ENCODE results near the gene NFYC.
A peak's percentile ranks its signal among the peaks of the same experiment; 100 is the strongest.

NFYC gene

GRCh38 chr1:40784141-40784770 is 92.8 kb downstream of the NFYC start:
- in situ Hi-C loops (cut with MboI; ENCODE audit: low sequenced_read_pairs) = no loop called here
- no peaks in the 10 kb centered on the region for H3K9me3 ChIP-seq
- H3K27me3 ChIP-seq (ENCODE audit: low read depth) = no peaks in the 10 kb centered on the region
- DNase-seq (ENCODE audit: low spot score in 2 of 2) = peak in 1 of 2 experiments; percentile 58
- H3K4me3 ChIP-seq = peak overlapping the region; percentile 41
- H3K4me1 ChIP-seq = peaks cover 19% of the 10 kb centered on the region
- no peaks in the 10 kb centered on the region for H3K36me3 ChIP-seq (replicated peaks)

- Histone ChIP-seq H3K4me3 (peak overlapping the region; percentile 41), H3K9me3 (no peaks in the 10 kb centered on the region), H3K36me3 (replicated peaks) (no peaks in the 10 kb centered on the region), H3K27me3 (ENCODE audit: low read depth) (no peaks in the 10 kb centered on the region), H3K4me1 (peaks cover 19% of the 10 kb centered on the region)
- in situ Hi-C loops (cut with MboI; ENCODE audit: low sequenced_read_pairs) = no loop called here
- DNase-seq (ENCODE audit: low spot score in 2 of 2) = no peak
Observed at GRCh38 chr1:40784771-40785151, 93.3 kb downstream of the NFYC start.

GRCh38 chr1:40785446-40785845 is 93.9 kb downstream of the NFYC start:
- peaks cover 19% of the 10 kb centered on the region for H3K4me1 ChIP-seq
- no peak overlapping the region; the same call in 1 of the 2 replicates for H3K4me3 ChIP-seq
- in situ Hi-C loops (cut with MboI; ENCODE audit: low sequenced_read_pairs) = no loop called here
- no peaks in the 10 kb centered on the region for H3K27me3 ChIP-seq (ENCODE audit: low read depth)
- no peaks in the 10 kb centered on the region for H3K9me3 ChIP-seq
- no peaks in the 10 kb centered on the region for H3K36me3 ChIP-seq (replicated peaks)
- no peak for DNase-seq (ENCODE audit: low spot score in 2 of 2)

- no peak for DNase-seq (ENCODE audit: low spot score in 2 of 2)
- Histone ChIP-seq H3K4me1 (peaks cover 19% of the 10 kb centered on the region), H3K27me3 (ENCODE audit: low read depth) (no peaks in the 10 kb centered on the region), H3K36me3 (replicated peaks) (no peaks in the 10 kb centered on the region), H3K9me3 (no peaks in the 10 kb centered on the region), H3K4me3 (no peak overlapping the region)
- in situ Hi-C loops (cut with MboI; ENCODE audit: low sequenced_read_pairs) = no loop called here
Observed at GRCh38 chr1:40786171-40786994, 94.9 kb downstream of the NFYC start.

- Histone ChIP-seq H3K27me3 (ENCODE audit: low read depth) (no peaks in the 10 kb centered on the region), H3K9me3 (no peaks in the 10 kb centered on the region), H3K4me3 (no peak overlapping the region), H3K36me3 (replicated peaks) (no peaks in the 10 kb centered on the region), H3K4me1 (peaks cover 19% of the 10 kb centered on the region)
- in situ Hi-C loops (cut with MboI; ENCODE audit: low sequenced_read_pairs) = no loop called here
- no peak for DNase-seq (ENCODE audit: low spot score in 2 of 2)
Observed at GRCh38 chr1:40786995-40787705, 95.6 kb downstream of the NFYC start.

- Histone ChIP-seq H3K4me1 (peaks cover 11% of the 10 kb centered on the region), H3K4me3 (no peak overlapping the region), H3K27me3 (ENCODE audit: low read depth) (no peaks in the 10 kb centered on the region), H3K36me3 (replicated peaks) (no peaks in the 10 kb centered on the region), H3K9me3 (no peaks in the 10 kb centered on the region)
- in situ Hi-C loops (cut with MboI; ENCODE audit: low sequenced_read_pairs) = no loop called here
- no peak for DNase-seq (ENCODE audit: low spot score in 2 of 2)
Observed at GRCh38 chr1:40787737-40788560, 96.4 kb downstream of the NFYC start.

- no peak overlapping the region for H3K4me3 ChIP-seq
- H3K4me1 ChIP-seq = peaks cover 6% of the 10 kb centered on the region
- H3K36me3 ChIP-seq (replicated peaks) = no peaks in the 10 kb centered on the region
- no peak for DNase-seq (ENCODE audit: low spot score in 2 of 2)
- no peaks in the 10 kb centered on the region for H3K9me3 ChIP-seq
- no peaks in the 10 kb centered on the region for H3K27me3 ChIP-seq (ENCODE audit: low read depth)
- in situ Hi-C loops (cut with MboI; ENCODE audit: low sequenced_read_pairs) = no loop called here
Observed at GRCh38 chr1:40788561-40789341, 97.2 kb downstream of the NFYC start.

- Histone ChIP-seq H3K4me3 (no peak overlapping the region), H3K4me1 (peaks cover 6% of the 10 kb centered on the region), H3K9me3 (no peaks in the 10 kb centered on the region), H3K36me3 (replicated peaks) (no peaks in the 10 kb centered on the region), H3K27me3 (ENCODE audit: low read depth) (no peaks in the 10 kb centered on the region)
- in situ Hi-C loops (cut with MboI; ENCODE audit: low sequenced_read_pairs) = no loop called here
- no peak for DNase-seq (ENCODE audit: low spot score in 2 of 2)
Observed at GRCh38 chr1:40789342-40789598, 97.8 kb downstream of the NFYC start.

GRCh38 chr1:40789661-40790430 is 98.3 kb downstream of the NFYC start:
- H3K27me3 ChIP-seq (ENCODE audit: low read depth) = no peaks in the 10 kb centered on the region
- in situ Hi-C loops (cut with MboI; ENCODE audit: low sequenced_read_pairs) = no loop called here
- H3K4me3 ChIP-seq = no peak overlapping the region
- no peak for DNase-seq (ENCODE audit: low spot score in 2 of 2)
- H3K9me3 ChIP-seq = no peaks in the 10 kb centered on the region
- no peaks in the 10 kb centered on the region; the same call in 1 of the 2 replicates for H3K4me1 ChIP-seq
- no peaks in the 10 kb centered on the region for H3K36me3 ChIP-seq (replicated peaks)

- Histone ChIP-seq H3K4me3 (no peak overlapping the region), H3K27me3 (ENCODE audit: low read depth) (no peaks in the 10 kb centered on the region), H3K36me3 (replicated peaks) (no peaks in the 10 kb centered on the region), H3K4me1 (no peaks in the 10 kb centered on the region), H3K9me3 (no peaks in the 10 kb centered on the region)
- DNase-seq (ENCODE audit: low spot score in 2 of 2) = no peak
- in situ Hi-C loops (cut with MboI; ENCODE audit: low sequenced_read_pairs) = no loop called here
Observed at GRCh38 chr1:40792036-40792435, 100.5 kb downstream of the NFYC start.

GRCh38 chr1:40793617-40794016 is 102.1 kb downstream of the NFYC start:
- Histone ChIP-seq H3K4me1 (no peaks in the 10 kb centered on the region), H3K9me3 (no peaks in the 10 kb centered on the region), H3K36me3 (replicated peaks) (no peaks in the 10 kb centered on the region), H3K4me3 (no peak overlapping the region), H3K27me3 (ENCODE audit: low read depth) (no peaks in the 10 kb centered on the region)
- no peak for DNase-seq (ENCODE audit: low spot score in 2 of 2)
- in situ Hi-C loops (cut with MboI; ENCODE audit: low sequenced_read_pairs) = no loop called here

- H3K27me3 ChIP-seq (ENCODE audit: low read depth) = no peaks in the 10 kb centered on the region
- DNase-seq (ENCODE audit: low spot score in 2 of 2) = no peak
- no peaks in the 10 kb centered on the region for H3K9me3 ChIP-seq
- H3K4me3 ChIP-seq = no peak overlapping the region
- H3K4me1 ChIP-seq = no peaks in the 10 kb centered on the region
- in situ Hi-C loops (cut with MboI; ENCODE audit: low sequenced_read_pairs) = no loop called here
- H3K36me3 ChIP-seq (replicated peaks) = no peaks in the 10 kb centered on the region
Observed at GRCh38 chr1:40794048-40794447, 102.5 kb downstream of the NFYC start.
